DOHH2 (cell line): ENCODE data around the gene ABHD12.

Experiments used
- H3F3A ChIP-seq: fragments of 200-600 bp; sonication (generic), shearing (Covaris generic); 2 replicates; pipeline ENCODE4 v1.6.0; 2016; ENCODE audit warnings: antibody characterized with exemption, mild to moderate bottlenecking; ENCODE audit not compliant: control insufficient read depth, insufficient read depth
- H3K27ac ChIP-seq: fragments of 200-600 bp; sonication (generic); 2 replicates; pipeline ENCODE4 v1.5.1; 2014; ENCODE audit warnings: low read depth, mild to moderate bottlenecking, low read length, moderate library complexity
- H3K27me3 ChIP-seq: fragments of 200-600 bp; sonication (generic); 2 replicates; pipeline ENCODE4 v1.6.1; 2014; ENCODE audit warnings: mild to moderate bottlenecking, low read length, mixed read lengths; ENCODE audit not compliant: control insufficient read depth
- H3K36me3 ChIP-seq: fragments of 200-600 bp; sonication (generic); 2 replicates; pipeline ENCODE4 v1.6.1; 2014; ENCODE audit warnings: mild to moderate bottlenecking, low read length, moderate library complexity, mixed read lengths; ENCODE audit not compliant: control insufficient read depth
- H3K4me1 ChIP-seq: fragments of 200-600 bp; sonication (generic); 2 replicates; pipeline ENCODE4 v1.6.1; 2014; ENCODE audit warnings: mild to moderate bottlenecking, low read length, mixed read lengths; ENCODE audit not compliant: control insufficient read depth
- H3K4me2 ChIP-seq: fragments of 200-600 bp; sonication (generic); 2 replicates; pipeline ENCODE4 v1.6.0; 2014; ENCODE audit warnings: mild to moderate bottlenecking, low read length, moderate library complexity
- H3K4me3 ChIP-seq: fragments of 200-600 bp; sonication (generic); 2 replicates; pipeline ENCODE4 v1.5.1; 2014; ENCODE audit warnings: mild to moderate bottlenecking, low read length, mixed read lengths
- H3K79me2 ChIP-seq: fragments of 200-600 bp; sonication (generic); 2 replicates; pipeline ENCODE4 v1.6.1; 2014; ENCODE audit warnings: mild to moderate bottlenecking, low read length, mixed read lengths; ENCODE audit not compliant: control insufficient read depth
- H3K9me2 ChIP-seq: fragments of 200-600 bp; sonication (generic); replicated peaks from 2 replicates; pipeline ENCODE4 v1.6.1; 2014; ENCODE audit warnings: mild to moderate bottlenecking, low read length, mixed read lengths; ENCODE audit not compliant: control insufficient read depth
- H3K9me3 ChIP-seq: fragments of 200-600 bp; sonication (generic); 2 replicates; pipeline ENCODE4 v1.6.1; 2014; ENCODE audit warnings: antibody characterized with exemption, low read length, mixed read lengths; ENCODE audit not compliant: control insufficient read depth, insufficient read depth
- H4K20me1 ChIP-seq: fragments of 200-600 bp; sonication (generic); 2 replicates; pipeline ENCODE4 v1.6.0; 2014; ENCODE audit warnings: low read depth, mild to moderate bottlenecking, antibody characterized with exemption, low read length, moderate library complexity; ENCODE audit not compliant: control insufficient read depth, insufficient read depth
- EZH2phosphoT487 ChIP-seq: fragments of 200-600 bp; sonication (generic); IDR thresholded peaks from 2 replicates; pipeline ENCODE4 v1.6.1; 2017; ENCODE audit warnings: borderline replicate concordance, mild to moderate bottlenecking, antibody characterized with exemption, low read length, moderate library complexity, mixed read lengths
- TF ChIP-seq, protein P1 (sequence below): fragments of 200-600 bp; sonication (generic); IDR thresholded peaks from one replicate; pipeline ENCODE4 v1.5.1; 2014; ENCODE audit warnings: antibody characterized with exemption, mild to moderate bottlenecking, low read depth, low read length; ENCODE audit not compliant: poor library complexity, severe bottlenecking

The ABHD12 gene

DNA sequence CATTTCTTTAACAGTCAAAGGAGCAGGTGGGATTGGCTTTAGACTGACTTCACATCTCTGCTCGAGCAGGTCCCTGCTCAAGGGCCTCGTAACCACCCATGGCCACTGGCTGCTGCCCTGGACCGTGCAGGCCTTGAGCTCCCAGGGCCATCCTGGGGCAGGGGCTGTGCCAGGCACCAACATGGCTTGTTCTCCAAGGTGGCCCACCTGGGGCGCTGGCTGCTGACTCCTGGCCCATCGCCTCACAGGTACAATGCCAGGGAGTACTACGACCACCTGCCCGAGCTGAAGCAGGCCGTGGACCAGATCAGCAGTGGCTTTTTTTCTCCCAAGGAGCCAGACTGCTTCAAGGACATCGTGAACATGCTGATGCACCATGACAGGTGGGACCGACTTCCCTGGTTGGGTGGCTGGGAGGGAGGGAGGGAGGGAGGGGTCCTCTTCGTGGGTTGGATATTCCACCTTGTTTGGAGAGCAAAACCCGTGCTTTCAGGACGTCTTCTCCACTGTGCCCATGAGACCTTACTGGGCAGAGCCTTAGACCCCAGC is 96.7 kb downstream of the ABHD12 start:
- H3K4me1 ChIP-seq: peaks cover 8% of the 10 kb centered on the region
- no peak overlapping the region for H3K4me3 ChIP-seq
- no peak overlapping the region for H3K27ac ChIP-seq
- H3F3A ChIP-seq: no peaks in the 10 kb centered on the region; the same call in 1 of the 2 replicates
- no peak overlapping the region for H3K4me2 ChIP-seq
- no peaks in the 10 kb centered on the region for H3K79me2 ChIP-seq
- no peaks in the 10 kb centered on the region; the same call in 1 of the 2 replicates for H4K20me1 ChIP-seq
- H3K9me2 ChIP-seq: no peaks in the 10 kb centered on the region
- no peaks in the 10 kb centered on the region for H3K27me3 ChIP-seq
- H3K36me3 ChIP-seq: peaks cover 4% of the 10 kb centered on the region
- no peak for TF ChIP-seq EZH2phosphoT487
- TF ChIP-seq, protein P1, sequence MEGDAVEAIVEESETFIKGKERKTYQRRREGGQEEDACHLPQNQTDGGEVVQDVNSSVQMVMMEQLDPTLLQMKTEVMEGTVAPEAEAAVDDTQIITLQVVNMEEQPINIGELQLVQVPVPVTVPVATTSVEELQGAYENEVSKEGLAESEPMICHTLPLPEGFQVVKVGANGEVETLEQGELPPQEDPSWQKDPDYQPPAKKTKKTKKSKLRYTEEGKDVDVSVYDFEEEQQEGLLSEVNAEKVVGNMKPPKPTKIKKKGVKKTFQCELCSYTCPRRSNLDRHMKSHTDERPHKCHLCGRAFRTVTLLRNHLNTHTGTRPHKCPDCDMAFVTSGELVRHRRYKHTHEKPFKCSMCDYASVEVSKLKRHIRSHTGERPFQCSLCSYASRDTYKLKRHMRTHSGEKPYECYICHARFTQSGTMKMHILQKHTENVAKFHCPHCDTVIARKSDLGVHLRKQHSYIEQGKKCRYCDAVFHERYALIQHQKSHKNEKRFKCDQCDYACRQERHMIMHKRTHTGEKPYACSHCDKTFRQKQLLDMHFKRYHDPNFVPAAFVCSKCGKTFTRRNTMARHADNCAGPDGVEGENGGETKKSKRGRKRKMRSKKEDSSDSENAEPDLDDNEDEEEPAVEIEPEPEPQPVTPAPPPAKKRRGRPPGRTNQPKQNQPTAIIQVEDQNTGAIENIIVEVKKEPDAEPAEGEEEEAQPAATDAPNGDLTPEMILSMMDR: no peak
- H3K9me3 ChIP-seq: no peaks in the 10 kb centered on the region

DNA sequence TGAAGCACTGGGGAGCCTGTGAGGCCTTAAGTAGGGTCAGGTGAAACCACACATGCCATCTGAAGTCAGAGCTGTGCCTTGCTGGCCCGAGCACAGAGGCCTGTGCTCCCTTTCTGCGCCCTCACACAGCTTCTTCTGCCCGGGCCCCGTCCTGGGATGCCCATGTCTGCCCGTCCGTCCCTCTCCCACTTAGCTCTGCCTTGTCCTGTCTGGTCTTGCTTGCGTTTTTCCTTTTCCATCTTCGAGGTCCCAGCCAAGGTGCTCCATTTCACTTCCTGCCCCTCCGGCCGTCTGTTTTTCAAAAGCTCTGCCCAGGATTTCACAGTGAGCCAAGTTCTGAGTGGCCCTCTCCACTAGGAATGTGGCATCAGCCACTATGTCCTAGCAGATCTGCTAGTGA is 97.1 kb downstream of the ABHD12 start:
- H3K27ac ChIP-seq: no peak overlapping the region
- no peaks in the 10 kb centered on the region for H3K9me2 ChIP-seq
- H3F3A ChIP-seq: no peaks in the 10 kb centered on the region; the same call in 1 of the 2 replicates
- no peaks in the 10 kb centered on the region; the same call in 1 of the 2 replicates for H4K20me1 ChIP-seq
- no peak overlapping the region for H3K4me3 ChIP-seq
- TF ChIP-seq, protein P1: no peak
- TF ChIP-seq EZH2phosphoT487: no peak
- peaks cover 4% of the 10 kb centered on the region for H3K36me3 ChIP-seq
- no peaks in the 10 kb centered on the region for H3K27me3 ChIP-seq
- H3K4me2 ChIP-seq: no peak overlapping the region
- H3K9me3 ChIP-seq: no peaks in the 10 kb centered on the region
- H3K4me1 ChIP-seq: peaks cover 8% of the 10 kb centered on the region
- no peaks in the 10 kb centered on the region for H3K79me2 ChIP-seq

DNA sequence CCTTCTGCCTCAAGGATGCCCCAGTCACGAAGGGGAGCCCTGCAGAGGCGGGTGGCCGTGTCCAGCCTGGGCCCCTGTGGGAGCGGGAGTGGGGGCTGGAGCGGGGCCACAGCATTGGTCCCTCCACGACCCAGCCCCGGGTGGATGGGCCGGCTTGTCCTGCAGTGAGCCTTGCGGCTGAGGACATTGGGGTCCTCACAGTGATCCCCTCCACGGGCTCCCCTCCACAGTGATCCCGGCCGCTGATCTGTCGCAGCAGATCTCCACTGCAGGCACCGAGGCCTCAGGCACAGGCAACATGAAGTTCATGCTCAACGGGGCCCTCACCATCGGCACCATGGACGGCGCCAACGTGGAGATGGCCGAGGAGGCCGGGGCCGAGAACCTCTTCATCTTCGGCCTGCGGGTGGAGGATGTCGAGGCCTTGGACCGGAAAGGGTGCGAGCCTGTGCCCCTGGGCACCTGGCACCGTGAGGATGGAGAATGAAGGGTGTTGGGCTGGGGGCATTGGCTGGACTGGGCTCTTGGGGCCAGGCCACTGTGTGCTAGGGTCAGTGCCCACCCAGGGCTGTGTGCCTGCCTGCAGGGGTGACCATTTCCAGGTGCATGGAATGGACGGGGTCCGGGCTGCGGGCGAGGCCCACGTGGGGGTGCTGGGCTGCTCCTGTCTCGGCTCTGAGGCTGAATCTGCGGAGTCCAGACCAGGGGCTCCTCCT is 98.3 kb downstream of the ABHD12 start:
- peaks cover 7% of the 10 kb centered on the region for H3K4me1 ChIP-seq
- H3K9me3 ChIP-seq: no peaks in the 10 kb centered on the region
- no peak overlapping the region for H3K4me2 ChIP-seq
- no peaks in the 10 kb centered on the region; the same call in 1 of the 2 replicates for H4K20me1 ChIP-seq
- no peaks in the 10 kb centered on the region for H3K27me3 ChIP-seq
- TF ChIP-seq EZH2phosphoT487: no peak
- TF ChIP-seq, protein P1: no peak
- H3K27ac ChIP-seq: no peak overlapping the region
- H3K36me3 ChIP-seq: peaks cover 4% of the 10 kb centered on the region
- H3K4me3 ChIP-seq: no peak overlapping the region
- H3K9me2 ChIP-seq: no peaks in the 10 kb centered on the region
- no peaks in the 10 kb centered on the region; the same call in 1 of the 2 replicates for H3F3A ChIP-seq
- H3K79me2 ChIP-seq: no peaks in the 10 kb centered on the region
